GM23338 (cell line): ENCODE measurements around the gene CYP21A2.
"Not testable (repeated sequence)": the region's sequence is repeated elsewhere in the genome, so short reads cannot be mapped to it uniquely, and the experiment has no call there.

Experiments used
- CTCF ChIP-seq, 2 experiments: fragments of 200-600 bp in 1 of 2; sonication (generic) in 1 of 2; conservative IDR thresholded peaks; 2 replicates each; pipeline versions ENCODE4 v1.5.1 to v1.6.1; 2016 to 2017; ENCODE audit warnings: antibody characterized with exemption in 2 of 2, low read depth in 2 of 2, mild to moderate bottlenecking in 2 of 2, moderate library complexity in 1 of 2
- EZH2 ChIP-seq: fragments of 200-600 bp; sonication (generic); IDR thresholded peaks from one replicate; pipeline ENCODE4 v1.8.0; 2017; ENCODE audit warnings: antibody characterized with exemption, mild to moderate bottlenecking, low read depth; ENCODE audit not compliant: unreplicated experiment
- EZH2phosphoT487 ChIP-seq: fragments of 200-600 bp; sonication (generic); IDR thresholded peaks from one replicate; pipeline ENCODE4 v1.8.1; 2018; ENCODE audit warnings: antibody characterized with exemption; ENCODE audit not compliant: unreplicated experiment
- POLR2AphosphoS5 ChIP-seq: IDR thresholded peaks from 2 replicates; pipeline ENCODE4 v1.6.1; 2016; ENCODE audit warnings: antibody characterized with exemption, low read depth
- ZNF462 ChIP-seq: fragments of 250-450 bp; sonication (Bioruptor Pico); IDR thresholded peaks from 2 replicates; pipeline ENCODE4 v1.5.0; 2020; ENCODE audit warnings: mild to moderate bottlenecking, moderate library complexity

GRCh38 chr6:32028631-32029030 is 9.6 kb upstream of the CYP21A2 start:
- not testable (repeated sequence) for TF ChIP-seq CTCF (conservative IDR thresholded peaks at IDR 0.05; ENCODE audit: low read depth in 2 of 2); POLR2AphosphoS5; EZH2phosphoT487; EZH2; ZNF462 (CRISPR knock-in tag)
